Measurements from ENCODE around the gene HDAC4. TPM values are rescaled to one million over a fixed set of nuclear protein-coding genes. Genes with fewer than 3 reads are reported as not detected.

Gene HDAC4
- total and polyA plus RNA-seq, 2 donors from 2014 or later = 2.2 to 56.8 TPM

GRCh38 chr2:239344857-239345216 lies 56.0 kb downstream of the HDAC4 start:
- Histone ChIP-seq H3K4me3 (ENCODE audit: low read length in 3 of 3) (no peak overlapping the region), H3K27me3 (ENCODE audit: control insufficient read depth, insufficient read depth, low read length) (no peaks in the 10 kb centered on the region), H3K36me3 (ENCODE audit: control insufficient read depth in 2 of 3, insufficient read depth in 3 of 3, low read length in 3 of 3) (no peaks in the 10 kb centered on the region), H3K9ac (ENCODE audit: low read length in 3 of 3) (no peak overlapping the region), H3K9me3 (ENCODE audit: control insufficient read depth in 2 of 3, insufficient read depth in 1 of 3, low read length in 3 of 3) (no peaks in the 10 kb centered on the region), H3K27ac (ENCODE audit: low read depth in 2 of 2, low read length in 2 of 2) (no peak overlapping the region), H3K4me1 (ENCODE audit: control insufficient read depth in 2 of 3, insufficient read depth in 2 of 3, low read depth in 1 of 3, low read length in 3 of 3) (no peaks in the 10 kb centered on the region)
- DNase-seq (peak in 2 of 5 donors; percentile 17 to 30), FAIRE-seq (no peak)
- intact Hi-C loops (cut with DNase I) = no loop called here
- TF ChIP-seq CTCF (IDR thresholded peaks at IDR 0.05; ENCODE audit: borderline replicate concordance, extremely low read depth, insufficient read depth) = no peak

GRCh38 chr2:239343946-239344856 lies 56.6 kb downstream of the HDAC4 start:
- intact Hi-C loops (cut with DNase I) = no loop called here
- no peaks in the 10 kb centered on the region for H3K27me3 ChIP-seq (ENCODE audit: control insufficient read depth, insufficient read depth, low read length)
- H3K4me3 ChIP-seq (ENCODE audit: low read length in 3 of 3) = no peak overlapping the region
- no peak for TF ChIP-seq CTCF (IDR thresholded peaks at IDR 0.05; ENCODE audit: borderline replicate concordance, extremely low read depth, insufficient read depth)
- no peaks in the 10 kb centered on the region for H3K9me3 ChIP-seq (ENCODE audit: control insufficient read depth in 2 of 3, insufficient read depth in 1 of 3, low read length in 3 of 3)
- no peak overlapping the region for H3K9ac ChIP-seq (ENCODE audit: low read length in 3 of 3)
- H3K36me3 ChIP-seq (ENCODE audit: control insufficient read depth in 2 of 3, insufficient read depth in 3 of 3, low read length in 3 of 3) = no peaks in the 10 kb centered on the region
- no peak overlapping the region for H3K27ac ChIP-seq (ENCODE audit: low read depth in 2 of 2, low read length in 2 of 2)
- DNase-seq = no peak
- H3K4me1 ChIP-seq (ENCODE audit: control insufficient read depth in 2 of 3, insufficient read depth in 2 of 3, low read depth in 1 of 3, low read length in 3 of 3) = no peaks in the 10 kb centered on the region
- FAIRE-seq = no peak

- no peaks in the 10 kb centered on the region for H3K9me3 ChIP-seq (ENCODE audit: control insufficient read depth in 2 of 3, insufficient read depth in 1 of 3, low read length in 3 of 3)
- H3K36me3 ChIP-seq (ENCODE audit: control insufficient read depth in 2 of 3, insufficient read depth in 3 of 3, low read length in 3 of 3) = no peaks in the 10 kb centered on the region
- DNase-seq (no peak), FAIRE-seq (no peak)
- H3K4me1 ChIP-seq (ENCODE audit: control insufficient read depth in 2 of 3, insufficient read depth in 2 of 3, low read depth in 1 of 3, low read length in 3 of 3) = no peaks in the 10 kb centered on the region
- no peak for TF ChIP-seq CTCF (IDR thresholded peaks at IDR 0.05; ENCODE audit: borderline replicate concordance, extremely low read depth, insufficient read depth)
- H3K4me3 ChIP-seq (ENCODE audit: low read length in 3 of 3) = no peak overlapping the region
- H3K9ac ChIP-seq (ENCODE audit: low read length in 3 of 3) = no peak overlapping the region
- no peak overlapping the region for H3K27ac ChIP-seq (ENCODE audit: low read depth in 2 of 2, low read length in 2 of 2)
- intact Hi-C loops (cut with DNase I) = no loop called here
- H3K27me3 ChIP-seq (ENCODE audit: control insufficient read depth, insufficient read depth, low read length) = no peaks in the 10 kb centered on the region
Measured at GRCh38 chr2:239343460-239343859, 57.4 kb downstream of the HDAC4 start.
